COLO668 (cell line): Measurements from ENCODE around the gene NFATC4.
"Not testable (repeated sequence)": the region's sequence is repeated elsewhere in the genome, so short reads cannot be mapped to it uniquely, and the experiment has no call there.

ENCODE experiments used
- DNase-seq: peaks from one replicate; lab custom pipeline; 2025; ENCODE audit not compliant: unreplicated experiment; lab: John Stamatoyannopoulos, UW

NFATC4 gene

DNA sequence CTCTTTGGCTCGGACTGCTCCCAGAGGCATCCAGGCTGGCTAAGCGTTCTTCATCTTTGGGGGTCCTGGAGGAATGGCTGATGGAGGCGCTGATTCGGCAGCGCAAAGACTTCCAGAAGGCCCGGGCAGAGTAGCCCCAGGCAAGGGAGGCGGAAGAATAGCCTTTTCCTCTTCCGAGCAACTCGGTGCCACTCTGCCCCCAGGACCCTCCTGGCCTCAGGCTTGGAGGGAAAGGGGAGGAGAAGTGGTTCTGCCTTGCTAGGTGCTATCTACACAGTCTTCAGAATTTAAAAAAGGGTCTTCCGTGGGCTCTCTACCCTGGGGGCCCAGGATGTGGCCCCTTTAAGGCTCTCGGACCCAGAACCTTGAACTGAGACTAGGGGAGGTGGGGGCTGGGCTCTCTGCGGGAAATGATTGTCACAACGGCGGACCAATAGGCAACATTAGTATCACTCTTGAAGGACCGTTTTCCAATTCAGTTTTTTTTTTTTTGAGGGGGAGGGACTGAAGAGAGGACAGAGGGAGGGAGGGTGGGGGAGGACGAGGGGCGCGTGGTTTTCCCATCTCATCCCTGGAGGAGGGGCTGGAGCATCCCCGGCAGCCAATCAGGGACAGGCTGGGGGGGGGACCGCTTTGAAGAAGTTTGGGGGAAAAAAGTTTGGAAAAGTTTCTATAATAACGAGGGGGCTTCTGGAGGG lies at the start of gene NFATC4:
Gene NFATC4 (plus strand): TSS at position 671 of the 698 bp plus-strand sequence. CDS start 157 bp downstream, outside the sequence.
- peak; percentile 90 for DNase-seq

DNA sequence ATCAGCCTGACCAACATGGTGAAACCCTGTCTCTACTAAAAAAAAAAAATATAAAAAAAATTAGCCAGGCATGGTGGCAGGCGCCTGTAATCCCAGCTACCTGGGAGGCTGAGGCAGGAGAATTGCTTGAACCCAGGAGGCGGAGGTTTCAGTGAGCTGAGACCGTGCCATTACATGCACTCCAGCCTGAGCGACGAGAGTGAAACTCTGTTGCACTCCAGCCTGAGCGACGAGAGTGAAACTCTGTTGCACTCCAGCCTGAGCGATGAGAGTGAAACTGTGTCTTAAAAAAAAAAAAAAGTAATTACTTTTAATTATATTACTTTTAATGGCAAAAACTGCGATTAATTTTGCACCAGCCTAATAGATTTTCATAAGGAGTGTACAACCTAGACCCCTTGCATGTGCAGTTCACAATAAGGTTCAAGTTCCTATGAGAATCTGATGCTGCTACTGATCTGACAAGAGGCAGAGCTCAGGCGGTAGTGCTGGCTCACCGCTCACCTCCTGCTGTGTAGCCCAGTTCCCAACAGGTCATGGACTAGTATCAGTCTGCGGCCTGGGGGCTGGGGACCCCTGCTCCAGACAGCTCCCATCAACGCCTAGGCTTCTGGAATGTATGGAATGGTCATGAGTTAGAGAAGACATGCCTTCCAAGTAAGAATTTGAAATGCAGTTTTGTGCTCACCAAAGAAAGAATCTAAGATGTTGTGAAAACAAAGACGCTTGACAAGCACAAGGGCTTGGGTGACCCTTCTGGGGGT lies 46.6 kb upstream of the NFATC4 start:
- DNase-seq: no peak

DNA sequence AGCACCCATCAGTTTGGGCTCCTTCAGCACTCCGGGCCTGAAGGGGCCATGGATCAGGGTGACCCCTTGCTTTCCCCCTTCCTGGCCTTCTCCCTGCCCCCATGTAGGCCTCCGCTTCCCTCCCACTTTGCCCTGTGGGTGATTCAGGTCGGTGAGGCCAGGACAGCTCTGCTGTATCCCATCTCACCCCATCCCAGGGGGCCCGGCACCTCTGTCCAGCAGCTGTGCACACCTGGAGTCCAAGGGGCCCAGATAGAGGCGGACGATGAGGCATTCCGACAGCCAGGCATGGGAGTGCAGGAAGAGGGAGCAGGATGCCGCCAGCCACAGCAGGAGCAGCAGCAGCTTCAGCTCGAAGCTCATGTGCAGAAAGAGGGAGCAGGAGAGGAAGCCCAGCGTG lies 45.3 kb upstream of the NFATC4 start:
- DNase-seq: no peak

DNA sequence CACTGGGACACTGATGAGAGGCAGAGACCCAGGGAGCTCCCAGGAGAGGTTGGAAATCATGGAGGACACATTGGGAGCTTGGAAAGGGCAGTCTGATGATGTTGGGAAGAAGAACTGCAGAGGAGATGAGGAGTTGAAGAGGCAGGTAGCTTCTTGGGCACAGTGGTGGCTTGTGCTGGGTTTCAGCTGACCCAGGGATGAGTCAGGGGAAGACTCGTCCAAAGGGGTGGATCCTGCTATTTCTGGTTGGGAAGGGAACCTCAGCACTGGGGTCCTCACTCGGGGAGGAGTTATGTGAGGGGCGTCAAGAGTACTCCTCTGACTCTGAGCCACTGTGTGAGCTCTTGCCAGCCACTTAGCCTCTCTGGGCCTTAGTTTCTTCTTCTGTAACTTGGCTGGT lies 44.6 kb upstream of the NFATC4 start:
- no peak for DNase-seq

DNA sequence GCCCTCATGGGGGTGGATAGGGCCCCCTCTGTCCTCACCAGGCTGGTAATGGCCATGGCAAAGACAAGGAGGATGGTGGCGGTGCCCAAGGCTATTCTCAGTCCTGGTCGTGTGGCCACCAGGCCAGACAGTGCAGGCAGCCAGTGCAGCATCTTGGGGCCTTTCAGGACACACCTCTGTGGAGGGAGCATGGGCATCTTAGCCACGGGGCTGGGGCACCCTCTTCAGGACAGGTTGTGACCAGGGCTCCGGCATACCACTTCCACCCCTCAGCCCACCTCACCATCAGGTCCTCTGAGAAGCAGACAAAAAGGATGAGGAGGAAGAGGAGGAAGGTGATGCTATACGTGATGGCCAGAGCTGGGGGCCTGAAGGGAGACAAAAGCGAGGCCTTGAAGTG lies 44.0 kb upstream of the NFATC4 start:
- no peak for DNase-seq

DNA sequence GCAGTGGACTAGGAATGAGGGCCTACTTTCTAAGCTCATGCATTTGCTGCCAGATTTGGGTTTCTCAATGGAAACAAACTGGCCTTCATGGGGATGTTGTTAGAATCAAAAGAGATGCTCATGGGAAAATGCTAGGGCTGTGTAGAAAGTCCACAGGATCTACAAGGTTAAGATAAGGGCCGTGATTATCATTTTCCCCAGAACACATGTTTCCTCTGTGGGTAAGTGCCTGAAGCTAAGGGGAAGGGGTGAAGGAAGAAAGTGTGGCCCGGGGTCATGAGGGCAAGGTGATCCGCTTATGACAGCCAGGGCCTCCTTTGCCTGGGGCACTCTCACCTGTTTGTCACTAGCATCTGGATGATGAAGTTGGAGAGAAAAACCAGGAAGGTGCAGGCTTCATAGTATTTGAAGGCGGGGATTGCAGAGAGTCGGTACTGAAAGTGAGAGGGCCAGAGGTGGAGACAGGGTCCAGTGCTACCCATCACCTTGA lies 42.9 kb upstream of the NFATC4 start:
- DNase-seq: no peak

DNA sequence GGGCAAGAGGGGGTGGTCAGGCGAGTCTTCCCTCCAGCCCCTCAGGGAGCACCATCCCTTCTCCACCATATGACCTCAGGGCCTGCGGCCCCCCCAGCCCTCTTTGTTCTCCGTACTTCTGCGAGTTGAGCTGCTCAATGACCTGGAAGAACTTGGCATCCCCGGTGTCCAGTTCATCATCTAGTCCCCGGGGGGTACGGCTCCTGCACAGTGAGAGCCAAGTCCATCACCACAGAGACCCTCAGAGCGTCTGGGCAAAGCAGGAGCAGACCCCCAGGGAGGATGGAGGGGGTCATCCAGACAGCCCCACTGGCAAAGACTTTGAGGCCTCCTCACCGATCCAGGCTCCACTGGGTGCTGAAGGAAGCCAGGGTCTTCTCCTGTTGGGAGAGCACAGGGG lies 42.0 kb upstream of the NFATC4 start:
- no peak for DNase-seq

DNA sequence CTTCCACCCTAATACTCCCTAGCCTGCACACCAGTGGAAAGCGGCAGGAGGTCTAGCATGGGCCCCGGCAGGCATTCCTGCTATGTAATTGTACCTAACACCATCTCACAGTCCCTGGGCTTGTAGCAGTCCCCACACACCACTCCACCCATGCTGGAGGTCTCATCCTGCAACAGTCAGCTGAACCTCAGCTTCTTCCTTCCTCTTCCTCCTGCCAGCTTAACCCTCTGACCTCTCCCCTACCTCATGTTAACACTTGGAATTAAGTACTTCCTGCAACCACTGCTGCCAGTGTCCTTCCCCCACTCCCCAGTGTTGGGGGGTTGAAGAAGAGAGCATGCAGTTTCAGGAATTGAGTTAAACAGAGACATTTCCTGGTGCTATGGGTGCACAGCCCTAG lies 40.7 kb upstream of the NFATC4 start:
- no peak for DNase-seq

DNA sequence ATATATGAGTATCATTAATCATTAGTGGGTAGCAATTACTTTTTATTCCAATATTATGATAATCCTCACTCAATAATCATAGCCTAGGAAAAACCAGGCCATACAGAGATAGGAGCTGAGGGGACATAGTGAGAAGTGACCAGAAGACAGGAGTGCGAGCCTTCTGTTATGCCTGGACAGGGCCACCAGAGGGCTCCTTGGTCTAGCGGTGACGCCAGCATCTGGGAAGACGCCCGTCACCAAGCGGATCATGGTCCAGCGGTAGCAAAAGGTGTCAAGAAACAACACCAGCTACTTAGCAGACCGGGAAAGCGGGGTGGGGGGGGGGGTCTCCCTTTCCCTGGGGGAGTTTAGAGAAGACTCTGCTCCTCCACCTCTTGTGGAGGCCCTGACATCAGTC lies 40.1 kb upstream of the NFATC4 start:
- not testable (repeated sequence) for DNase-seq

DNA sequence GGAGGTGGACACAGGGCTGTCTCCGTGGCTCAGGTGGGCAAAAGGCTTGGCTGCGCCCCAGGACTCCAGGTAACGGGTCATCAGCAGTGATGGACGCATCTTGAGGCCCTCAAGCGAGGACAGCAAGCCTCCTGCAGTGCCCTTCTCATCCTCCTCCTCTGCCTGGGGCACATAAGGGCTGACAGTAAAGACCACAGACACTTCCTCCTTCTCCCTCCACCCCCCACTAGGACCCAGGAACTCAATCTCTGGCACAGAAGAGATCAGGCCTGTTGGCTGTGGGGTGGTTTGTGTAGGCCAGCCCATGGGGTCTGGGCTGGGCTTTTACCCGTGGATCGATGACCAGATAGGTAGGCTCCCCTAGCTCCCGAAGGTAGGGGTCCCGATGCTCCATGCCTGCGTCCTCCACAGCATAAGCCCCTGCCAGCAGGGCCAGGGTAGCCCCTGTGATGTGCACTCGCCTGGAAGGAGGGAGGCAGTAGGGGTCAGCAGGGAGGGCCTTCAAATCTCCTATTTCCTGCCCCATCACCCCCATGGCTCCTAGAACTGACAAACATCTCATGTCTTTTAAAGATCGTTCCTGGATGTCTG lies 38.8 kb upstream of the NFATC4 start:
- no peak for DNase-seq

DNA sequence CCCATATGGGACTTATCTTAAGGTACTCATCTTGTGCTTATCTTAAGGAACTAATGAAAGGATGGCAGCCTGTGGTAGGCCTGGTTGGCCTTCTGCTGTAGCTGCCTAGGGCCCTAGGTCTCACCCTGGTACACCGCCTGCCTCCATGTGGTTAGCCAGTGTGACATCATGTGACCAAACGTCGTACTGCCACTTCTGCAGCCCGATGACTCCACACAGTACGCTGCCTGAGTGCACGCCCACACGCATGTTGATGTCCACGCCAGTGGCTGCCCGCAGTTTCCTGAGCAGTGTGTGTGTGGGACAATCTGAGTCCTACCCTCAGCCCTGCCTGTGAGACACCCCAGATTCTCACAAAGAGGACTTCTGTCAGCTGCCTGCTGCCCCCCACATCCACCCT lies 38.2 kb upstream of the NFATC4 start:
- DNase-seq: no peak

DNA sequence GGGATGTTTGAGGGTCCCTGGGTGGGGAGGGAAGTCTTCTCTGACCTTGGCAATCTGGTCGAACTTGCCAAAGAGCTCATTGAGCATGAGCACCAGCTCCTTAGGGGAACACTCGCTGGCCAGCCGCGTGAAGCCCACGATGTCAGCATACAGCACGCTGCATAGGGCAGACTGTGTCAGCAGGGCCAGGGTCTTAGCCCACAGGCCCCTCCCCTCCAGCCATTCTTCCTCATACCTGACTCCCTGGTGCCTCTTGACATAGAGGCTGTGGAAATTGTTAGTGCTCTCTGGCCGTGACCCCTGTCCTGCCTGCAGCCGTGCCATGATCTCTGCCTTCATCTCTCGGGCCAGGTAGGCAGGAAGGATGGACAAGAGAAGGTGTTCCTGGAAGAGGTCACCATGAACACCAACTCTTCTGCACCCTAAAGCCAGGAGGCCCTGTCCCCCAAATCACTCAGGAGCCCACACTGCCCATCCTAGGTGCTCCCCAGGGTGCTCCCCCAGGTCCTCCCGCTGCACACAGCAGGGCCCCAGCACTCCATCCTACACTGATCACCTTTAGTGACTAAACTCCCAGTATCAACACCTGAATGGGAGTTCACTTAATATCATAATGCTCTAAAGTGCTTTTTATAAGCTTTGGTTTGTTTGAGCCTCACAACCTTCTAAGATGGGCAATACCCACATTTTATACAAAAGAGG lies 36.9 kb upstream of the NFATC4 start:
- no peak for DNase-seq

DNA sequence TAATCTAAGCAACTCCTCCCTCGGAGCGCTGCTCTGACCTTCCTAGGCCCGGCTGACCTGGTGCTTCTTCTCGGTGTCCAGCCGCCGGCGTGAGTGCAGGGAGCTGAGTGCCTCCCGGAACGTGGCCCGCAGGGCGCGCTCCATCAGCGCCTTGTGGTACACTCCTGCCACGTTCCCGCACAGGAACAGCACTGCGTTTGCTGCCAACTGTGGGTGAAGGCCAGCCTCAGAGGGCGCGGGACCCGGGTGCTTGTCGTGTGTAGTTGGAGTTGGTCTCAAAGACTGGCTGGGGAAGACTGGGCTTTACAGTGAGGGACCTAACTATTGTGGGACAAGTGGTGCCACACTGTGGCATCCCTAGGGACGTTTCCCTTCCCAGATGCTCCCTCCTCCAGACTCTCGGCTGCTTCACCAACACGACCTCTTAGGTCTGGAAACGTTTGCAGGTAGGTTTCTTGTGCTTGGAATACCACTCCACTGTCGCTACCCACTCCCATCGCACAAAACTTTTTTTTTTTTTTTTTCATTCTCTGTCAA lies 36.2 kb upstream of the NFATC4 start:
- peak; percentile 44 for DNase-seq

DNA sequence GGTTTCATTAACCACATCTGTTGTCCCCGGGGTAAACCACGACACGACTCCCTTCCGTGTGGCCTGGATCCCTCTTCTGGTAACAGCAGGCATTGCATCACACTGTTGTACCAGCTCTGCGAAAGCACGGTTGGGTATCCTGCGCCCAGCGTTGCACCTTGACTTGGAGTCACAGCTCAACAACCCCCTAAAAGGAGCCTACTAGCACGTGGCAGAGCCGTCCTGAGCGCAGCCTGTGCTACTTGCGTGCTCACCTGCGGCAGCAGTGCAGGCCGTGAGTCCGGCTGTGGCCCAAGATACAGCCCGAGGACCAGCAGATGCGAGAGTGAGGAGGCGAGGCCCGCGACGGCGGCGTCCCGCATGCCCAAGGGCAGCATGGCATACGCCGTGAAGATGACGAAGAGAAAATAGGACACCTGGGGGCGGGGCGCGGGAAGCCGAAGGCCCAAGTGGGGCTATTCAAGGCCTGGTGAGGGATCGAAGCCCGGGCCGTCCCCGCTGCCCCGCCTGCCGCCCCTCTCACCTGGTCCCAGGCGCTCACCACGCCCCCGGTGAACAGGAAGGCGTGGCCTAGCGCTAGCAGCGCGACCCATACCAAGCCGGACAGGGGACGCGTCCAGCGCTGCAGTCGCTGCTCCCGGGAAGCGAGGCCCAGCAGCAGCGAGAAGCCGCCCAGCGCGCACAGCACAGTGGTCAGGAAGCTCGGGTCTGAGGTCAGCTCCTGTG lies 35.6 kb upstream of the NFATC4 start:
- peak; percentile 80 for DNase-seq

DNA sequence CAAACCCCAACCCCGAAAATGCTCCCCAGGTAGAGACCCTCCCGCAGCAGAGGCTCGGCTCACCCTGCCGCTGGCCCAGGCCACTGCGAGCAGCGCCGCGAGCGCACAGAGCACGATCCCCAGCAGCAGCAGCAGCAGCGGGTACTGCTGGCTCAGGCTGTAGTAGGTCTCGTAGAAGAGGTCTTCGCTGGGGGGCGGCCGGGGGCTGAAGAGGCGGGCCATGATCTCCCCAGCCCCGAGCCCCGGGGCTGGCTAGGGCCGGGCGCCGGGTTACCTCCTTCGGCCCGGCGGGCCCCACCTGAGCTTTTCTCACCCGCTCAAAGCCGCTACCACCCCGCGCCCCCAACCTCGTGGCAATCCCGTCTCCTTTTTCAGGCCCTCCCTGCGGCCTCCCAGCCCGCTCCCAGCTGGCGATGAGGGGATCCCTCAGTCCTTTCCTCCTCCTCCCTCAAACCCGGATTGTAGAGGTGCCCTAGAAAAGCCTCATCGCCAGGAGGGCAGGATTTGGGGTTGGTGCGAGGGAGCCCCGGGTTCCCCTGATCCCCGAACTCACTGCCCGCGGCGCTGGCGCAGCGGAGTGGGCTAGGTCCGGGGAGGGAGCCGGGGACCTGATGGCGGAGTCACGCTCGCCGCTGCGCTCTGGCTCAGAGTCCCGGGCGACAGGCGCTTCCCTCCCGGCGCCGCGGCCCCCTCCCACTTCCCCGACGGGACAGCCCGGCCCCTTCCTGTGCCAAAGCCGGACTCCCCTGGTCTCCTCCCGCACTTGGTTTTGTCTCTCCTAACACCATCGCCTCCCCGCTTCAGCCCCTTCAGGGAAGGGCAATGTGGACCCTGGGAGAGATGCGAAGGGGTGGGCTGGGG lies 33.3 kb upstream of the NFATC4 start, which contains the start of gene ADCY4:
Gene ADCY4 (minus strand): TSS at position 641 of the 861 bp plus-strand sequence. CDS start 419 bp downstream, at position 222.
- DNase-seq: no peak

DNA sequence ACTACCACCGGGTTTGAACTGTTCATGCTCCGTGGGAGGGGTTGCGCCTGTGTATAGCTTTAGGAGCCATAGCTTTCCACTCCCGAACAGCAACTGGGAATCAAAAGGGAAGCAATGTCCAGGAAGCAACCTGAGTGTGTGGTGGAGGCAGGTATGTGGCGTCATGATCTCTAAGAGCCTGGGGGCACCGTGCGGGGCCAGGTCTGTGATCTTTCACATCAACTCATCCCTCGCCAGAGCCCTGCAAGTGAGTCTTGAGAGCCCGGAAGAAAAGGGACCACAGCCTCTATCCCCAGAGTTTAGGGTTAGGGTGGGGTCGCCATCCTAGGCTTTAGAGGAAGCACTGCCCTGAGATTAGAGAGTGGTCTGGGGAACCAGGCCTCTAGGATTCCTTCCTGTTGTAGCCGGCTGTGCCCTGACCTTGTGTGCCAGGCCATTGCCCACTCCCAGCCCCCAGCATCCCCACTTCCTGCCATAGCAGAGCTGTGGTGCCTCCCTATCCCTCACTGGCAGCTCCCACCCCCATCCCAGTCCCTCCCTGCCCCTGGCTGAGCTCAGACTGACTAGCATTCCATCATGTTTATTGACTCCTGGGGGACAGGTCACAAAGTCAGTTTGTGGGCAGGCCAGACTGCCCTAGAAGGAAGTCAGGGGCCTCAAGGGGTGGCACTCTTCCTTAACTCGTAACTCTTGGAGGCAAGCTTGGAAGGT lies 32.4 kb upstream of the NFATC4 start:
- no peak for DNase-seq

DNA sequence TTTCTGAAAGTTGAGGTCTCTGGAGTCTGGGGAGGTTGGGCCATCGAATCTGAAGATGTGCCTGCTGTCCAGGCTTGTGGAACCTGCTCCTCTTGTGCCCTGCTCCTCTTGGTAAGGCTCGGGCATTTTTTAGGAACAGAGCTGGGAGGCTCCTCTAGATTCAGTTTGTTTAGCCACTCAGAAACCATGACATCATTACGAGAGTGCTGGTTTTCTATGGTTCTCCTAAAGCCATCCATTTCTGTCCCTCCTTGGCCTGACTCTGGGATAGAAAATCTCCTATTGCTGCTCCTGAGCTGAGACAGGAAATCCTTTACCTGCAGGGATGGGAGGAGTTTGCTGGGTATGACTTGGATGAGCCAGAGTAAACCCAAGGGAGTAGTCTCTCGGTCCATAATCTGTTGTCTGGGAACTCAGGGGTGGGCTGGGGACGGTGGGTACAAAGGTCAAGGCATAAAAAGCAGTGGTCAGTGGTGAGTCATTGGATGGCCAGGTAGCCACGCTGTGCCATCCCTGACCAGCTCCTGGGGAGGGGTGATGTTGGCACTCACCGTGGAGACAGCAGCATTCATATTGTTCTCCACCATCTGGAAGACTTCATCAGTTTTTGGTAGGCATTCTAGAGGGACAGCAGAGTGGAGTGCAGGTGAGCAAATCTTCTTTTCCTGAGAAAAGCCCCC lies 30.7 kb upstream of the NFATC4 start:
- no peak for DNase-seq

DNA sequence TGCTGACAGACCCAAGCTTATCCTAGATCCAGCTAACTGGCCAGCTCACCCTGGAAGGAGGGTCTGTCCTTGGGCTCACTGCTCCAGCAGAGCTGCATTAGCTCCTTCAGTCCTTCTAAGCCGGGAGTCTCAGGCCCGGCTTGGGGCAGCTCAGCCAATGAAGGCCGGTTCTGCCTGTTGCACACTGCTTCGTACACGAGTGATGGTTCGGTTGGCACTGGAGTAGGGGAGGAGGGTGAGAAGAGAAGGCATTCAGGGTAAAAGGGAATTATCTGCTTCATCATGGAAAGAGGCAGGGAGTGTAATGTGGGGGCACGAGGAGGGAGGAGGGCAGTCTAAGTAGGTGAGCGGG lies 30.2 kb upstream of the NFATC4 start:
- DNase-seq: no peak
